Neutrophil (primary cell): ENCODE results near the gene ZNF223.
A peak's percentile ranks its signal among the peaks of the same experiment; 100 is the strongest.

Experiments used
- H3K27ac ChIP-seq: fragments of 200-600 bp; sonication (generic); 2 replicates; pipeline ENCODE4 v1.5.1; 2016; ENCODE audit warnings: mild to moderate bottlenecking, moderate library complexity
- H3K27me3 ChIP-seq: fragments of 200-600 bp; sonication (generic); 2 replicates; pipeline ENCODE4 v1.6.0; 2016; ENCODE audit warnings: mild to moderate bottlenecking
- H3K36me3 ChIP-seq: fragments of 200-600 bp; sonication (generic); 2 replicates; pipeline ENCODE4 v1.5.1; 2017
- H3K4me1 ChIP-seq, 2 experiments: fragments of 200-600 bp in 1 of 2; sonication (generic) in 1 of 2; 1 replicate in 1 of 2; 2 replicates in 1 of 2; pipeline versions ENCODE4 v1.5.1 to v1.6.1; 2013 to 2016; ENCODE audit warnings: low read depth in 1 of 2, low read length in 1 of 2, mild to moderate bottlenecking in 1 of 2, moderate library complexity in 1 of 2; ENCODE audit not compliant: control insufficient read depth in 1 of 2, insufficient read depth in 1 of 2
- H3K4me3 ChIP-seq, 2 experiments: fragments of 200-600 bp in 1 of 2; sonication (generic) in 1 of 2; 1 replicate in 1 of 2; 2 replicates in 1 of 2; pipeline ENCODE4 v1.5.1; 2013 to 2016; ENCODE audit warnings: low read depth in 1 of 2, low read length in 1 of 2, mild to moderate bottlenecking in 1 of 2, moderate library complexity in 1 of 2
- H3K9me3 ChIP-seq: fragments of 200-600 bp; sonication (generic); 2 replicates; pipeline ENCODE4 v1.5.1; 2016
- CTCF ChIP-seq: fragments of 200-600 bp; sonication (generic); IDR thresholded peaks from 2 replicates; pipeline ENCODE4 v1.5.1; 2016; ENCODE audit warnings: antibody characterized with exemption

Gene ZNF223

GRCh38 chr19:44007473-44007872 is 44.4 kb upstream of the ZNF223 start:
- H3K27me3 ChIP-seq, result no peaks in the 10 kb centered on the region
- no peak overlapping the region for H3K27ac ChIP-seq
- no peak for TF ChIP-seq CTCF
- H3K36me3 ChIP-seq, result peaks cover 48% of the 10 kb centered on the region
- H3K9me3 ChIP-seq, result peaks cover 31% of the 10 kb centered on the region
- no peak overlapping the region for H3K4me3 ChIP-seq
- H3K4me1 ChIP-seq, result peaks cover 34 to 39% of the 10 kb centered on the region in 2 experiments

GRCh38 chr19:44010468-44010867 is 41.4 kb upstream of the ZNF223 start:
- Histone ChIP-seq H3K4me3 (no peak overlapping the region), H3K36me3 (peaks cover 48% of the 10 kb centered on the region), H3K4me1 (peaks cover 15 to 17% of the 10 kb centered on the region in 2 experiments), H3K9me3 (peaks cover 31% of the 10 kb centered on the region), H3K27ac (no peak overlapping the region), H3K27me3 (no peaks in the 10 kb centered on the region)
- TF ChIP-seq CTCF, result no peak

- no peaks in the 10 kb centered on the region for H3K4me1 ChIP-seq
- H3K27me3 ChIP-seq, result no peaks in the 10 kb centered on the region
Observed at GRCh38 chr19:44019498-44019897, 32.3 kb upstream of the ZNF223 start.

GRCh38 chr19:44021221-44021620 is 30.6 kb upstream of the ZNF223 start:
- Histone ChIP-seq H3K27ac (no peak overlapping the region), H3K4me3 (no peak overlapping the region), H3K27me3 (no peaks in the 10 kb centered on the region), H3K9me3 (no peaks in the 10 kb centered on the region), H3K4me1 (peaks cover 8 to 11% of the 10 kb centered on the region in 2 experiments), H3K36me3 (no peaks in the 10 kb centered on the region)
- no peak for TF ChIP-seq CTCF

More at GRCh38 chr19:44019498-44019897, 32.3 kb upstream of the ZNF223 start:
- Histone ChIP-seq H3K27ac (no peak overlapping the region), H3K36me3 (no peaks in the 10 kb centered on the region), H3K4me3 (no peak overlapping the region), H3K9me3 (no peaks in the 10 kb centered on the region)
- no peak for TF ChIP-seq CTCF

GRCh38 chr19:44024900-44025216 is 27.0 kb upstream of the ZNF223 start:
- H3K27ac ChIP-seq, result peak overlapping the region; percentile 47
- TF ChIP-seq CTCF, result no peak

More at GRCh38 chr19:44024900-44025216, 27.0 kb upstream of the ZNF223 start:
- H3K27me3 ChIP-seq, result no peaks in the 10 kb centered on the region
- H3K9me3 ChIP-seq, result no peaks in the 10 kb centered on the region
- peak overlapping the region; percentile 58 to 74 for H3K4me3 ChIP-seq
- peaks cover 15% of the 10 kb centered on the region for H3K36me3 ChIP-seq
- peaks cover 8 to 11% of the 10 kb centered on the region in 2 experiments for H3K4me1 ChIP-seq
